Erythroblast (primary cell): ENCODE data around the gene CCDC91.

Experiments used
- DNase-seq, 2 experiments: peaks; one replicate each; lab custom pipeline; 2025; lab: John Stamatoyannopoulos, UW
- GATA1 ChIP-seq: IDR thresholded peaks from 2 replicates; pipeline ENCODE4 v1.6.1; 2011; ENCODE audit warnings: low read depth, mild to moderate bottlenecking, control low read depth, low read length, moderate library complexity
- POLR2A ChIP-seq: IDR thresholded peaks from 2 replicates; pipeline ENCODE4 v1.6.1; 2011; ENCODE audit warnings: mild to moderate bottlenecking, low read length

CCDC91 gene

GRCh38 chr12:28232211-28232928 lies 42.1 kb downstream of the CCDC91 start:
- TF ChIP-seq POLR2A (no peak), GATA1 (no peak)
- DNase-seq, result no peak

GRCh38 chr12:28234444-28234843 lies 44.2 kb downstream of the CCDC91 start:
- TF ChIP-seq POLR2A, result no peak
- TF ChIP-seq GATA1, result no peak
- peak; percentile 20 to 23 for DNase-seq

- TF ChIP-seq GATA1, result no peak
- TF ChIP-seq POLR2A, result no peak
- DNase-seq, result peak; percentile 20 to 40
These were observed 44.8 kb downstream of the CCDC91 start for GRCh38 chr12:28235015-28235414.

GRCh38 chr12:28235985-28236384 lies 45.7 kb downstream of the CCDC91 start:
- TF ChIP-seq GATA1, result no peak
- TF ChIP-seq POLR2A, result no peak

GRCh38 chr12:28237423-28237822 lies 47.2 kb downstream of the CCDC91 start:
- DNase-seq, result peak; percentile 5 to 6
- no peak for TF ChIP-seq GATA1
- no peak for TF ChIP-seq POLR2A

More at GRCh38 chr12:28235985-28236384, 45.7 kb downstream of the CCDC91 start:
- DNase-seq, result no peak

GRCh38 chr12:28239918-28240317 lies 49.7 kb downstream of the CCDC91 start:
- DNase-seq, result peak; percentile 3 to 42
- TF ChIP-seq GATA1, result no peak
- no peak for TF ChIP-seq POLR2A

- TF ChIP-seq POLR2A (no peak), GATA1 (no peak)
- DNase-seq, result no peak
These were observed 50.6 kb downstream of the CCDC91 start for GRCh38 chr12:28240853-28241252.

GRCh38 chr12:28242129-28242495 lies 51.9 kb downstream of the CCDC91 start:
- peak in 1 of 2 experiments; percentile 34 for DNase-seq
- TF ChIP-seq POLR2A (no peak), GATA1 (no peak)

GRCh38 chr12:28242496-28243309 lies 52.4 kb downstream of the CCDC91 start:
- DNase-seq, result peak; percentile 75 to 86
- TF ChIP-seq GATA1 (no peak), POLR2A (peak; percentile 42)

GRCh38 chr12:28243310-28243633 lies 53.0 kb downstream of the CCDC91 start:
- TF ChIP-seq POLR2A (no peak), GATA1 (no peak)

GRCh38 chr12:28247806-28248205 lies 57.5 kb downstream of the CCDC91 start:
- DNase-seq, result no peak
- TF ChIP-seq POLR2A (no peak), GATA1 (no peak)

More at GRCh38 chr12:28243310-28243633, 53.0 kb downstream of the CCDC91 start:
- no peak for DNase-seq

- no peak for DNase-seq
- TF ChIP-seq POLR2A, result no peak
- no peak for TF ChIP-seq GATA1
These were observed 58.4 kb downstream of the CCDC91 start for GRCh38 chr12:28248555-28249145.

GRCh38 chr12:28253161-28253641 lies 62.9 kb downstream of the CCDC91 start:
- TF ChIP-seq GATA1 (no peak), POLR2A (no peak)
- DNase-seq, result no peak

- DNase-seq, result no peak
- TF ChIP-seq GATA1 (no peak), POLR2A (no peak)
These were observed 67.2 kb downstream of the CCDC91 start for GRCh38 chr12:28257411-28257810.
